NCI-H1092 treated with DMSO at 0.1 percent for 48 hours (cell line): ENCODE measurements around the gene BUB1B.

Source experiments
- DNase-seq: peaks from one replicate; lab custom pipeline; 2025; lab: John Stamatoyannopoulos, UW

Gene BUB1B

DNA sequence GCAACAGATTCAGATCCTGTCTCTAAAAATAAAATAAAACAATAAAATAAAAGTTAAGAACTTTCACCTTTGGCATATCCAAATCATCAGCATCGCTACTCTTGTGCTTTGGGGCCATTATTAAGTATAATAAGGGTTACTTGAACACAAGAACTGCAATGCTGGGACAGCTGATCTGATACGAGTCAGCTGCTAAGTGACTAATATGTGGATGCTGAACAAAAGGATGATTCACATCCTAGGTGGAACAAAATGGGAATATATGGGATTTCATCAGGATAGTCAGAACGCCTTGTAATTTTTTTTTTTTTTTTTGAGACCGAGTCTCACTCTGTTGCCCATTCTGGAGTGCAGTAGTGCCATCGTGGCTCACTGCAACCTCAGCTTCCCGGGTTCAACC lies 29.7 kb downstream of the BUB1B start:
- no peak for DNase-seq

GRCh38 chr15:40192942-40193341 lies 32.1 kb downstream of the BUB1B start:
- DNase-seq = no peak

DNA sequence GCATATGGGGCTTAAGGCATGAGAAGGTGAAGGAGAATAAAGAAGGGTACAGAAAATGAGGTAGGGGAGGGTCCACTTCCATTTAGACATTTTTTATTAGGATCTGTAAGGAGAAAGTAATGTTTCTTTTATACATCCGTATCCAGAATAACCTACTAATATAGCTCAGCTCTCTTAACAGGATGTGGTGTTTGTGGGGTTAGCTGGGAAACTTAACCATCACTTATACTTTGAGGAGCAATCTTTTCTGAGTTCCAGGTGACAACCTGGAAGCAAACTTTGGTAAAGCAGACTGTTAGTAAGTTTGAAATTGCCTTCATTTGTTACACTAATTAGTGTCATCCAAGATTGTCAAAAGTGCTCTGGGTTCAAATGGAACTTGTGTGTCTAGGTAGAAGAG lies 36.6 kb downstream of the BUB1B start:
- no peak for DNase-seq

- DNase-seq = no peak
Measured at GRCh38 chr15:40198355-40199085, 37.7 kb downstream of the BUB1B start.

DNA sequence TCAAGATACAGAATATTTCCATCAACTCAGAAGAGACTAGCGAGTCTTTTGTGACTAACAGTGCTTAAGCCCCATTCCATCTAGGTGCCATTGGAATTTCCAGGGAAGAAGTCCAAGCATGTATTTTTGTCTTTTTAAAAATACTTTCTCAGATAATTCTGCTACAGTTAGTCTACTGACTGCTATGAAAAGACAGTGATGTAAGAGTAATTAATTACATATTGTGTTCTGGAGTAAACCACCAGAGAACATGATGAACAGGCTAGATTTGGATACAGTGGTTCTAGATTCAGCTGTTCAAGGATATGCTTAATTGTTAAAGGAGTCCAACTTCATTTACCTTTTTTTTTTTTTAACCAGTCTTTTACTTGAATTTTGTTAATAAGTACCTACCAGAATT lies 43.2 kb downstream of the BUB1B start:
- no peak for DNase-seq

DNA sequence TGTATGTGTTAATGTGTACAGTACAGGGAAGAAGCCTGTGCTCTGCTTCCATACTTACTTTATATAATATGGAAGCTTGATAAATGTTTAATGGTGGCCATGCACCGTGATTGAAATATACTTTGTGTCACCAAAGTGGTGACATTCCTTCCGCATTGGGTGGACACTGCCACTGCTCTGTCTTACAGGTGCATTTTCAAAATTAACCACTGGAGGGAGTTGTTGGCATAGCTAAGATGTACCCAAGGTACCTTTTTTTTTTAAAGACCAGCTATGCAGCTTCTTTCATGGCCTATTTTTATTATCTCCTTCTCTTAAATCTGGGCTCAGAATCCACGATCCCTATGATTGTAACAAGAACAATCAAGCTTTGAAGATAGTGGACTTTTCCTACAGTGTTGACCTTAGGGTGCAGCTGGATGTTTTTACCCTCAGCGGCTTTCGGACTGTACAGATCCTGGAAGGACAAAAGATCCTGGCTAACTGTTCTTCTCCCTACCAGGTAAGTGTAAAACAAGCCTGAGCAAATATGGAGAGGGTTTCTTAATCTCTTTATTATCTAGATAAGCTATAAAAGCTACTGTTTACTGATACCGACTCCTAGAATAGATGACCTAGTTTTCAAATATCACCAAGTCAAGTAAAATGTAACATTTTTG lies 56.4 kb downstream of the BUB1B start:
- DNase-seq = peak; percentile 50

- DNase-seq = no peak
Measured at GRCh38 chr15:40219801-40220200, 58.9 kb downstream of the BUB1B start.

DNA sequence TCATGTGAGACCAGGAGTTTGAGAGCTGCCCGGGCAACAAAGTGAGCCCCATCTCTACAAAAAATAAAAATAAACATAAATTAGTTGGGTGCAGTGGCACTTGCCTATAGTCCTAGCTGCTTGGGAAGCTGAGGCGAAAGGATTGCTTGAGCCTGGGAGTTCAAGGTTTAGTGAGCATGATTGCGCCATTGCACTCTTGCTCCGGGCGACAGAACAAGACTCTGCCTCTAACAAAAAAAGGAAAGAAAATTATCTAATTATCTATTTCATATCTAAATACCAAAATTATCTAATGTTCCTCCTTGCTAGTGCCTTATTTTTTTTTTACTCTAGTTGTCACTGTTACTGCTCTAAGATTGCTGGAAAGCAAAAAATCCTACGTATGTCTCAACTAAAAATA lies 61.3 kb downstream of the BUB1B start:
- no peak for DNase-seq

GRCh38 chr15:40226736-40227135 lies 65.9 kb downstream of the BUB1B start:
- DNase-seq = no peak

DNA sequence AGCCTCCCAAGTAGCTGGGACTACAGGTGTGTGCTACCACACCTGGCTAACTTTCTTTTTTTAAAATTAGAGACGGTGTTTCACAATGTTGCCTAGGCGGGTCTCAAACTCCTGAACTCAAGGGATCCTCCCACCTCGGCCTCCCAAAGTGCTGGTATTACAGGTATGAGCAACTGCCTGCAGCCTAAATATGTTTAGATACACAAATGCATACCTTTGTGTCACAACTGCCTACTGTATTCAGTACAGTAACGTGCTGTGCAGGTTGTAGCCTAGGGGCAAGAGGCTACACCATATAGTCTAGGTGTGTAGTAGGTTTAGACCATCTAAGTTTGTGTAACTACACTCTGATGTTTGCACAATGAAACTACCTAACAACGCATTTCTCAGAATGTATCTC lies 68.4 kb downstream of the BUB1B start:
- no peak for DNase-seq

DNA sequence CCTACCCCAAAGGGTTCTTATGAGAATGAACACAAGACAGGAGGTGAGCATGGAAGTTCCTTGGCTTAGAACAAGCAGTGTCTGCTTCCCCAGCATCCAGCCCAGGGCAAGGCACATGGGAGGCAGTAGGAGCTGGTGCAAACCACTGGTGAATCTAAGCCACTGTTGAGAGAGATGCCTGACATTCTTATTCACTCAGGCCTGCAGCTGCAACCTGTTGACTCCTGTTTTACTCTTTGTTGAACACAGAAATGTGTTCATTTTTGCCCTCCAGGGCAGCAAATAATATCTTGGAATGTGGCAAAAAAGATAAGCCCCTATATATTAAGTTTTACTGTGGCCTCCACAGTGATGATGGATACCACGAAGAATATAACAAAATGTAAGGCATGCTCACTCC lies 69.1 kb downstream of the BUB1B start:
- no peak for DNase-seq

- peak; percentile 30 for DNase-seq
Measured at GRCh38 chr15:40232625-40233070, 71.8 kb downstream of the BUB1B start.

GRCh38 chr15:40233727-40234577 lies 73.1 kb downstream of the BUB1B start:
- DNase-seq = no peak

GRCh38 chr15:40234783-40235182 lies 73.9 kb downstream of the BUB1B start:
- DNase-seq = no peak

- DNase-seq = no peak
Measured at GRCh38 chr15:40235201-40235885, 74.5 kb downstream of the BUB1B start.

- peak; percentile 33 for DNase-seq
Measured at GRCh38 chr15:40238532-40239403, 77.9 kb downstream of the BUB1B start, which contains the start of gene PAK6. PAK6 (plus strand) TSS chr15:40239063; CDS start chr15:40264786, 25,723 bp downstream.

- no peak for DNase-seq
Measured at GRCh38 chr15:40239404-40239692, 78.5 kb downstream of the BUB1B start.

DNA sequence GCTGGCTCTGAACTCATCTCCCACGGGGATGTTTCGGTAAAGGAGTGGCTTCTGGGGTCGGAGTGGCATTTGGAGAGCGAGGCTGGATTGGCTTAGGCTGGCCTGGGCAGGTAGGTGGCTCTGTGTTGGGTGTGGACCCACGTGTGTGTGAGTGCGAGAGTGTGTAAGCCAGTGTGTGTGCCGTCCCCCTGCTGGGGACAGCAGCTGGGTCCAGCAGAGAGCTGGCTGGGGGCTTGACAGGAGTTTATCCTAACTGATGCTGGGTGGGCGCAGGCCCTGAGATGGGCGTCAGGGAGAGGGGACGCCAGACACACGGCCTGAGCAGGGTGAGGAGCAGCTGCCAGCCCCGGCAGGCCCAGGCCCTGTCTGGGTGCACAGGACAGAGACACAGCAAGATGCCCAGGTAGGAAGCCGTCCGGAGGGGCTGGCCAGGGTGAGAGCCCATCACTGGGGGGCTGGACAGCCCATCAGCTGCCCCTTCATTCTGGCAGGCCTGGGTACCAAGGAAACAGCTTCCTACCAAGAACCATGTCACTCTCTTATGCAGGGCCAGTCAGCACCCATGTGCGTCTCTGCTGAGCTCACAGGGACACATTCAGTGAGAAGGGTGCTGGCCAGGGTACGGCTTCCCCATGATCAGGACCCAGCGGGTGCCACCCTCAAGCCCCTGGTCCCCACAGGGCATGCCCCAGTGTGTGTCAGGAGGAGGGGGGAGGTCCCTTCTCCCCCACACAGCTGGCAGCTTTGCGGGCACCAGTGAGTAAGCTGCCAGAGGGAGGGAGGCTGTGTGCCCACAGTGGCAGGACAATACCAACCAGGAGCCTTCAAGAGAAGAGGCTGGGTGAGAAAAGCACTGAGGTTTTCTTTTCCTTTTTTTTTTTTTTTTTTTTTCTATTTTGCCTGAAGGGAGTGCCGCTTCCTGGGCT lies 79.1 kb downstream of the BUB1B start:
- DNase-seq = no peak

GRCh38 chr15:40240619-40241221 lies 79.9 kb downstream of the BUB1B start:
- no peak for DNase-seq
